HCT116 (cell line): ENCODE measurements around the gene ZNF41.

ENCODE experiments used
- ATF3 ChIP-seq: IDR thresholded peaks from 2 replicates; pipeline ENCODE4 v1.6.1; 2012
- CTCF ChIP-seq, 3 experiments: fragments of 200-600 bp in 1 of 3; sonication (generic) in 1 of 3; IDR thresholded peaks in 2 of 3; conservative IDR thresholded peaks in 1 of 3; 2 replicates each; pipeline ENCODE4 v1.5.1; 2012 to 2017; ENCODE audit warnings: low read depth in 2 of 3, low read length in 2 of 3, antibody characterized with exemption in 1 of 3, borderline replicate concordance in 1 of 3, control low read depth in 1 of 3, mild to moderate bottlenecking in 1 of 3, mixed read lengths in 1 of 3, mixed run types in 1 of 3, moderate library complexity in 1 of 3; ENCODE audit not compliant: insufficient read depth in 1 of 3
- EGR1 ChIP-seq: IDR thresholded peaks from 2 replicates; pipeline ENCODE4 v1.6.1; 2012; ENCODE audit warnings: low read depth
- EZH2 ChIP-seq: fragments of 200-600 bp; sonication (generic); IDR thresholded peaks from 2 replicates; pipeline ENCODE4 v1.6.1; 2017; ENCODE audit warnings: antibody characterized with exemption, mixed run types
- JUND ChIP-seq: IDR thresholded peaks from 2 replicates; pipeline ENCODE4 v1.6.1; 2012
- POLR2A ChIP-seq: IDR thresholded peaks from 2 replicates; pipeline ENCODE4 v1.7.0; 2011; ENCODE audit warnings: borderline replicate concordance; ENCODE audit not compliant: insufficient read depth, insufficient read length; ENCODE audit errors: extremely low read depth
- POLR2AphosphoS5 ChIP-seq: IDR thresholded peaks from 2 replicates; pipeline ENCODE4 v1.6.1; 2011; ENCODE audit warnings: mild to moderate bottlenecking, low read depth, low read length, moderate library complexity
- RAD21 ChIP-seq: IDR thresholded peaks from 2 replicates; pipeline ENCODE4 v1.6.1; 2012; ENCODE audit warnings: low read depth, mild to moderate bottlenecking
- REST ChIP-seq: IDR thresholded peaks from 2 replicates; pipeline ENCODE4 v1.6.1; 2012; ENCODE audit warnings: low read depth
- TCF7L2 ChIP-seq: IDR thresholded peaks from 2 replicates; pipeline ENCODE4 v1.7.0; 2011; ENCODE audit warnings: borderline replicate concordance, inconsistent platforms; ENCODE audit not compliant: insufficient read depth, insufficient read length; ENCODE audit errors: extremely low read depth
- YY1 ChIP-seq: IDR thresholded peaks from 2 replicates; pipeline ENCODE4 v1.6.1; 2011; ENCODE audit warnings: low read length, low read depth, moderate library complexity, mild to moderate bottlenecking; ENCODE audit not compliant: insufficient replicate concordance; ENCODE audit errors: extremely low read depth
- ZBTB33 ChIP-seq: IDR thresholded peaks from 2 replicates; pipeline ENCODE4 v1.6.1; 2011; ENCODE audit warnings: mild to moderate bottlenecking, low read length, moderate library complexity; ENCODE audit not compliant: insufficient replicate concordance; ENCODE audit errors: extremely low read depth
- TF ChIP-seq, protein P1 (sequence below): IDR thresholded peaks from 2 replicates; pipeline ENCODE4 v1.6.1; 2012

DNA sequence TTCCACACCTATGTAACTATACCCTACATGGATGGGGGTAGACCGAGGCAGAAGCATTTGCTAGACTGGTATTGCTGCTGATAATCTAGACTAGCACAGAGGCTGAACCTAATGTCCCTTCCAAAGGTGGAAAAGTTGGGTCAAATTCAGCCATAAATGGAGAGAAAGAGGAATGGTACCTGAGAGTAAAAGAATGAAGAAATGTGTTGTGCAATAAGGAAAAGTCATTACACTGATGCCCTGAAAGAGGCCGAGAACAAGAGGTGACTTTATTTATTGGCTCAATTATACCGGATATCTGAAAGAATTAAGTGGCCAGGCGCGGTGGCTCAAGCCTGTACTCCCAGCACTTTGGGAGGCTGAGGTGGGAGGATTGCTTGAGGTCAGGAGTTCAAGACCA lies 52.1 kb downstream of the ZNF41 start:
- TF ChIP-seq REST (no peak), CTCF (IDR thresholded peaks at IDR 0.05 in 2 of 3, conservative IDR thresholded peaks at IDR 0.05 in 1 of 3; ENCODE audit: borderline replicate concordance in 1 of 3, insufficient read depth in 1 of 3, low read depth in 2 of 3, low read length in 2 of 3) (no peak), JUND (no peak), POLR2AphosphoS5 (no peak), EZH2 (no peak), RAD21 (no peak), TCF7L2 (no peak), YY1 (no peak), POLR2A (no peak), ATF3 (no peak), ZBTB33 (no peak), EGR1 (no peak)
- TF ChIP-seq, protein P1, sequence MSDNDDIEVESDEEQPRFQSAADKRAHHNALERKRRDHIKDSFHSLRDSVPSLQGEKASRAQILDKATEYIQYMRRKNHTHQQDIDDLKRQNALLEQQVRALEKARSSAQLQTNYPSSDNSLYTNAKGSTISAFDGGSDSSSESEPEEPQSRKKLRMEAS, result no peak
